Measurements from ENCODE around the gene FGD5.
A peak's percentile ranks its signal among the peaks of the same experiment; 100 is the strongest.

FGD5 gene

DNA sequence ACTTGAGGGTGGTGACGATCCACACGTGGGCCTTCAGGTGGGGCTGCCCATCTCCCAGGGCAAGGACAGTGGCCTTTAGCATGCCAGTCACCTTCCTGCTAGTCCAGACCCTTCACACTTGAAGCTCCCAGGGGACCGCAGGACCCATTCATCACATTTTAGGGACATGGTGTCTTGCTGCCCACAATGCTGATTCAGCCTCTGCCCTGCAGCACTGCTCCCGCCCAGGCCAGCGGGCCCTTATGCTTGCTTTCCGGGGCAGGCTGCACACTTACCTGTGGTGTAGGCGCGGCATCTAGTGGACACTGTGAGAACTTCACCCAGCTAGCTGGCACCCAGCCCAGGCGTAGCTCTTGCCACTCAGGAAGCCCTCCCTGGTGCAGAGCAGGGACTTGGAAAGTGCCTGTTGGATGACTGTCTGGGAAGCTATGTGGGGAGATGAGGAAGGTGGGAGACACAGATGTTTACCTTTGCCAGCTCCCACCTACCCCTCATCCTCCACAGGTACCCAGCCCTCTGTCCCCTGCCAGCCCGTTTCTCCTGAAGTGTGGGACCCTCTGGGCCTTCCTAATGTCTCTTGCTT, 102.4 kb downstream of the FGD5 start:
- ChIA-PET POLR2A (no interaction called here), CTCF (interaction anchor here (0.7 to 7.1 kb wide), 63 partner anchors 9 to 1261 kb away, joined by 3 to 59 read pairs (median 4); partner anchors contain the start of gene C3orf20)
- TF ChIP-seq, protein P1, sequence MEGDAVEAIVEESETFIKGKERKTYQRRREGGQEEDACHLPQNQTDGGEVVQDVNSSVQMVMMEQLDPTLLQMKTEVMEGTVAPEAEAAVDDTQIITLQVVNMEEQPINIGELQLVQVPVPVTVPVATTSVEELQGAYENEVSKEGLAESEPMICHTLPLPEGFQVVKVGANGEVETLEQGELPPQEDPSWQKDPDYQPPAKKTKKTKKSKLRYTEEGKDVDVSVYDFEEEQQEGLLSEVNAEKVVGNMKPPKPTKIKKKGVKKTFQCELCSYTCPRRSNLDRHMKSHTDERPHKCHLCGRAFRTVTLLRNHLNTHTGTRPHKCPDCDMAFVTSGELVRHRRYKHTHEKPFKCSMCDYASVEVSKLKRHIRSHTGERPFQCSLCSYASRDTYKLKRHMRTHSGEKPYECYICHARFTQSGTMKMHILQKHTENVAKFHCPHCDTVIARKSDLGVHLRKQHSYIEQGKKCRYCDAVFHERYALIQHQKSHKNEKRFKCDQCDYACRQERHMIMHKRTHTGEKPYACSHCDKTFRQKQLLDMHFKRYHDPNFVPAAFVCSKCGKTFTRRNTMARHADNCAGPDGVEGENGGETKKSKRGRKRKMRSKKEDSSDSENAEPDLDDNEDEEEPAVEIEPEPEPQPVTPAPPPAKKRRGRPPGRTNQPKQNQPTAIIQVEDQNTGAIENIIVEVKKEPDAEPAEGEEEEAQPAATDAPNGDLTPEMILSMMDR (IDR thresholded peaks at IDR 0.05; ENCODE audit: control extremely low read depth, extremely low read depth, low read depth, missing control alignments), result peak; percentile 88
- DNase-seq (ENCODE audit: extremely low spot score), result peak; percentile 83

DNA sequence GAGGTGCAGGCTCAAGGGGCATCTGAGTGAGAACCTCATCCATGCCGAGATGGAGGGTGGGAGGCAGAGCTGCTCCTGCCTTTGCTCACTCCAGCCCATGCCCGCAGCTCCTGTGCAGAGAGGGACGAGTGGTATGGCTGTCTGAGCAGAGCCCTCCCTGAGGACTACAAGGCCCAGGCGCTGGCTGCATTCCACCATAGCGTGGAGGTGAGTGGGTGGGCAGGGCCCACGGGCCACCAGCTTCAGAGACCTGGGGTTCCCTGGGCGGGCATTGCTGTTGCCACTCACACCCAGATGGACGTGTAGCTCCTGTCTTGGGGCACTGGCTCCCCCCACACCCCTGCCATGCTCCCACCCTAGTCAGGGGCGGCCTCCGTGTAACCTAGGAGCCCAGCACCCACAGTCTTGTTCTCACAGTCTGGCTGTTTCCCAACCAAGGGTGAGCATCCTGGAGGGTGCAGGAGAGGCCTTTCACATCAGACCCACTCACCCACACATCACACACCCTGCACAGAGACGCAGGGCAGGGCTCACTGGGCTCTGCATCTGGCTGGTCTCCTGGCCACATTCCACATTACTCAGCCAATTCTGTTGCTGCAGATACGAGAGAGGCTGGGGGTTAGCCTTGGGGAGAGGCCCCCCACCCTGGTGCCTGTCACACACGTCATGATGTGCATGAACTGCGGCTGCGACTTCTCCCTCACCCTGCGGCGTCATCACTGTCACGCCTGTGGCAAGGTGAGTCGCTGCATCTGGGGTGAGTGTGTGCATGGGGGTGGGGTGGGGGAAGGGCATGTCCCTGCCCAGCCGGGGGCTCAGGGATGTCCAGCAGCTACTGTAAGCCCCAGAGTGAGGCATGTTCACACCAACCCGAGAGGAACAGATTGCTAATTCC, 103.3 kb downstream of the FGD5 start:
- TF ChIP-seq, protein P1 (IDR thresholded peaks at IDR 0.05; ENCODE audit: control extremely low read depth, extremely low read depth, low read depth, missing control alignments), result no peak
- ChIA-PET CTCF (interaction anchor here (0.7 to 7.1 kb wide), 62 partner anchors 8 to 1262 kb away, joined by 3 to 59 read pairs (median 4); partner anchors contain the start of genes C3orf20 and CAPN7), POLR2A (no interaction called here)
- peak; percentile 15 for DNase-seq (ENCODE audit: extremely low spot score)

GRCh38 chr3:14922863-14923262, 104.1 kb downstream of the FGD5 start:
- no peak for DNase-seq (ENCODE audit: extremely low spot score)
- ChIA-PET POLR2A (no interaction called here), CTCF (interaction anchor here (0.8 to 7.1 kb wide), 12 partner anchors 9 to 482 kb away, joined by 3 to 59 read pairs (median 6); partner anchors contain the start of genes C3orf20 and CAPN7)
- TF ChIP-seq, protein P1 (IDR thresholded peaks at IDR 0.05; ENCODE audit: control extremely low read depth, extremely low read depth, low read depth, missing control alignments), result no peak

GRCh38 chr3:14923476-14923875, 104.7 kb downstream of the FGD5 start:
- POLR2A ChIA-PET, result no interaction called here
- CTCF ChIA-PET, result interaction anchor here (0.9 to 7.1 kb wide), 11 partner anchors 10 to 482 kb away, joined by 3 to 59 read pairs (median 3); partner anchors contain the start of genes C3orf20 and CAPN7
- TF ChIP-seq, protein P1 (IDR thresholded peaks at IDR 0.05; ENCODE audit: control extremely low read depth, extremely low read depth, low read depth, missing control alignments), result no peak
- DNase-seq (ENCODE audit: extremely low spot score), result no peak

DNA sequence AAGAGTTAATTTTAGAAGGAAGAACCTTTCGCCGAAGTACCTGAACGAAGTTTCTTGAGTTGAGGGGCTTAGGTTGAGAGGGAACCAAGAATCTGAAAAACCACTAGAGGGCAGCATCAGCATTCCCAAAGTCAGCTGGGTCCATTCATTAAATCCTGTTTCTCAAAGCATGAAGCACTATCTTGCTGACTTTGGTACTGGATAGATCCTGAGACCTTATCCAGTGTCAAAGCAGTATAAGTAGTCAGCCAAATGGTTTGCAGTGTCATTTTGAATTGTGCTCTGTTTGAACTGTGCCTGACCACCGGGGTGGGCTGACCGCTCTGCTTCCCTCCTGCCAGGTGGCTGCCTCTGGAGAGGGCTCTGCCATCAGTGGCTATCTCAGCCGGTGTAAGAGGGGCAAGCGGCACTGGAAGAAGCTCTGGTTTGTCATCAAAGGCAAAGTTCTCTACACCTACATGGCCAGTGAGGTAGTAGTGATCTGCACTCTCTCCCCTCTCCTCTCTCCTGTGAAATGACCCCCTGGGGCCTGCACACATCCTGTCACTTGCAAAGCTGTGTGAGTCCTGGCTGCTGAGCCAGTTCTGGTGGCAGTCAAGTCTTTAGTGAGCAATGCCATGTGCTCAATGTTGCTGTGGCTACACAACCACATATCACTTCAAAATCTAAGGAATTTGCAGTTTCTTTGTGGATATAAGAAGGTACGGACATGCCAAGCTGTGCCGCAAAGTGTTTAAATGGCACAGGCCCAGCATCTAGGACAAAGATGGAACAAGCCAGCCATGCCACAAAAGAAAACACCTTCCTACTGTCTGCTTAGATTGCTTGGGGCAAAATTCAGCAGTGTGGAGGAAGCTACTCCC, 107.2 kb downstream of the FGD5 start:
- CTCF ChIA-PET, result interaction anchor here (0.7 to 2.1 kb wide), 35 partner anchors 9 to 725 kb away, joined by 3 to 10 read pairs (median 4); partner anchors contain the start of genes CCDC174 and NR2C2
- POLR2A ChIA-PET, result no interaction called here

More for the DNA sequence above, 107.2 kb downstream of the FGD5 start:
- DNase-seq (ENCODE audit: extremely low spot score), result peak; percentile 61
- TF ChIP-seq, protein P1 (IDR thresholded peaks at IDR 0.05; ENCODE audit: control extremely low read depth, extremely low read depth, low read depth, missing control alignments), result peak; percentile 52
